K562 (cell line): Measurements from ENCODE around the gene TNF. TPM values are rescaled to one million over a fixed set of nuclear protein-coding genes. Genes with fewer than 3 reads are reported as not detected.

Experiments used
- ARID4B ChIP-seq: sonication (generic); formaldehyde crosslinking; IDR thresholded peaks from 2 replicates; pipeline ENCODE4 v1.8.0; 2022; ENCODE audit warnings: mild to moderate bottlenecking, missing genetic modification reagents
- BCOR ChIP-seq: fragments of 450-650 bp; IDR thresholded peaks from 2 replicates; pipeline ENCODE4 v1.6.1; 2016
- CTBP1 ChIP-seq: fragments of 450-650 bp; IDR thresholded peaks from 2 replicates; pipeline ENCODE4 v1.6.1; 2016; ENCODE audit warnings: borderline replicate concordance
- FOXK1 ChIP-seq: sonication (generic); formaldehyde crosslinking; IDR thresholded peaks from 2 replicates; pipeline ENCODE4 v1.8.0; 2022; ENCODE audit warnings: missing genetic modification reagents, mild to moderate bottlenecking, borderline replicate concordance
- GABPA ChIP-seq: fragments of 200-800 bp; sonication (Bioruptor generic); conservative IDR thresholded peaks from 2 replicates; pipeline ENCODE4 v1.6.1; 2016; ENCODE audit warnings: low read depth, missing genetic modification characterization, missing compliant biosample characterization
- MTA1 ChIP-seq: fragments of 450-650 bp; IDR thresholded peaks from 2 replicates; pipeline ENCODE4 v1.6.1; 2017; ENCODE audit warnings: borderline replicate concordance
- PURB ChIP-seq: sonication (generic); formaldehyde crosslinking; IDR thresholded peaks from 2 replicates; pipeline ENCODE4 v1.9.0; 2021; ENCODE audit warnings: low read depth, mild to moderate bottlenecking, missing genetic modification reagents
- RBBP5 ChIP-seq: fragments of 200-600 bp; sonication (generic); IDR thresholded peaks from 2 replicates; pipeline ENCODE4 v1.6.1; 2012; ENCODE audit warnings: borderline replicate concordance, mild to moderate bottlenecking, low read length, control low read depth, inconsistent platforms; ENCODE audit not compliant: insufficient read depth, poor library complexity, severe bottlenecking
- RCOR1 ChIP-seq, 2 experiments: IDR thresholded peaks; 2 replicates each; pipeline ENCODE4 v1.6.1; 2012; ENCODE audit warnings: low read depth in 2 of 2, low read length in 2 of 2, borderline replicate concordance in 1 of 2, improper control_type of control experiment in 1 of 2
- SMARCA5 ChIP-seq: fragments of 450-650 bp; IDR thresholded peaks from 2 replicates; pipeline ENCODE4 v1.6.1; 2016
- TEAD1 ChIP-seq, 2 experiments: fragments of 450-650 bp in 1 of 2; sonication (generic) in 1 of 2; formaldehyde crosslinking; IDR thresholded peaks; 2 replicates each; pipeline versions ENCODE4 v1.4.0 to v1.8.0; 2020 to 2022; ENCODE audit warnings: mild to moderate bottlenecking in 2 of 2, missing genetic modification reagents in 1 of 2
- THRB ChIP-seq: fragments of 450-650 bp; formaldehyde crosslinking; conservative IDR thresholded peaks from 2 replicates; pipeline ENCODE4 v1.4.0; 2022; ENCODE audit warnings: mild to moderate bottlenecking, missing genetic modification characterization
- ZNF197 ChIP-seq: fragments of 200-800 bp; sonication (Bioruptor generic); IDR thresholded peaks from 2 replicates; pipeline ENCODE4 v1.6.1; 2016; ENCODE audit warnings: low read depth, missing genetic modification characterization, missing compliant biosample characterization
- polyA plus RNA-seq, 8 experiments: library from polyadenylated mRNA; depleted of rRNA in 4 of 8; stranded (reverse) in 5 of 8; unstranded in 3 of 8; fragments of >200 nt; fragmentation: Nextera tagmentation in 2 of 8; fragmentation: Illumina TruSeq in 1 of 8; extraction: Ambion mirVana in 2 of 8; extraction: Trizol in 1 of 8; gene quantifications; 2 replicates each; pipeline versions ENCODE4 v1.2.1 to v1.2.3, GENCODE V29; 2011 to 2014; ENCODE audit warnings: inconsistent platforms in 1 of 8, missing spikeins in 1 of 8
- total RNA-seq, 7 experiments: library from RNA; depleted of rRNA in 6 of 7; stranded (reverse); fragments of >200 nt in 6 of 7; fragmentation: Illumina TruSeq in 2 of 7; extraction: Trizol in 2 of 7; gene quantifications; 2 replicates each; pipeline versions ENCODE4 v1.2.1 to v1.2.3, GENCODE V29; 2011 to 2021; ENCODE audit warnings: low replicate concordance in 1 of 7
- TF ChIP-seq, protein P1 (sequence below): sonication (generic); formaldehyde crosslinking; IDR thresholded peaks from 2 replicates; pipeline ENCODE4 v1.8.0; 2022; ENCODE audit warnings: missing genetic modification reagents, mild to moderate bottlenecking, moderate library complexity, borderline replicate concordance
- TF ChIP-seq, protein P2 (sequence below), 2 experiments: fragments of 450-650 bp in 1 of 2; IDR thresholded peaks; 2 replicates each; pipeline ENCODE4 v1.6.1; 2011 to 2017; ENCODE audit warnings: low read depth in 2 of 2, antibody characterized with exemption in 1 of 2, borderline replicate concordance in 1 of 2, low read length in 1 of 2, mild to moderate bottlenecking in 1 of 2, mixed read lengths in 1 of 2; ENCODE audit not compliant: control insufficient read depth in 1 of 2
- TF ChIP-seq, protein P3 (sequence below): sonication (generic); formaldehyde crosslinking; IDR thresholded peaks from 2 replicates; pipeline ENCODE4 v1.9.0; 2022; ENCODE audit warnings: mild to moderate bottlenecking, missing genetic modification reagents

TNF gene
- total and polyA plus RNA-seq, 9 of the 15 experiments (the other 6 are each of a cell fraction or from before 2014, with no cell fraction given), result 0.08 to 0.40 TPM; not detected in 7

DNA sequence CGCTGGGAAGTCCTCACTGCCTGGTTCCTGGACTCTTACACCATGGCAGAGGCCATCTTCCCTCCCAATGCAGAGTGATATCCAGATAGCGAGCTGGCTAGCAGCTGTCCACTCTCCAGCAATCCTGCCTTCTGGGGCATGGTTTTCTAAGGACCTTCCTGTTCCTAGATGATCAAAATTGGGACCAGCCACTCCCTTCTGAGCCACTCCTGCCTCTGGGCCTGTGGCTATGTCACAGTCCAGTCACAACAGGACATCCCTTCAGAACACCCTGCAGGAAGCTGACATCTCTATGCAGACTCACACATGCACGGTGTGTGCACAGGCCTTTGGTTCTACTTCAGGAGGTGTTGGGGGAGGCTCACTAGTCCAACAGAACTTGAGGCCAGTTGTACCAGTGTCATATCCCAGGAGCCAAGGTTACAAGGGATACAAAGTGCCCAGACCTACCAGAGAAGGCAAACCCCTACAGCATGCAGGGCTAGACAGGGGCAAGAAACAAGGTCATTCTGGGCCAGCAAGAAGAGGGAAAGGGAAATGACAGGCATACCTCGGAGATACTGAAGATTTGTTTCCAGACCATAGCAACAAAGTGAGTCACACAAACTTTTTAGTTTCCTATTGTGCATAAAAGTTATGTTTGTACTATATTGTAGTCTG is 49.3 kb upstream of the TNF start (continued):
- no peak for TF ChIP-seq THRB (CRISPR knock-in tag)
- TF ChIP-seq, protein P1, sequence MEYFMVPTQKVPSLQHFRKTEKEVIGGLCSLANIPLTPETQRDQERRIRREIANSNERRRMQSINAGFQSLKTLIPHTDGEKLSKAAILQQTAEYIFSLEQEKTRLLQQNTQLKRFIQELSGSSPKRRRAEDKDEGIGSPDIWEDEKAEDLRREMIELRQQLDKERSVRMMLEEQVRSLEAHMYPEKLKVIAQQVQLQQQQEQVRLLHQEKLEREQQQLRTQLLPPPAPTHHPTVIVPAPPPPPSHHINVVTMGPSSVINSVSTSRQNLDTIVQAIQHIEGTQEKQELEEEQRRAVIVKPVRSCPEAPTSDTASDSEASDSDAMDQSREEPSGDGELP (CRISPR knock-in tag), result peak; percentile 74
- 0 out of 2 replicates have a peak, but pooled peaks have one; percentile 51 for TF ChIP-seq CTBP1
- TF ChIP-seq, protein P2, sequence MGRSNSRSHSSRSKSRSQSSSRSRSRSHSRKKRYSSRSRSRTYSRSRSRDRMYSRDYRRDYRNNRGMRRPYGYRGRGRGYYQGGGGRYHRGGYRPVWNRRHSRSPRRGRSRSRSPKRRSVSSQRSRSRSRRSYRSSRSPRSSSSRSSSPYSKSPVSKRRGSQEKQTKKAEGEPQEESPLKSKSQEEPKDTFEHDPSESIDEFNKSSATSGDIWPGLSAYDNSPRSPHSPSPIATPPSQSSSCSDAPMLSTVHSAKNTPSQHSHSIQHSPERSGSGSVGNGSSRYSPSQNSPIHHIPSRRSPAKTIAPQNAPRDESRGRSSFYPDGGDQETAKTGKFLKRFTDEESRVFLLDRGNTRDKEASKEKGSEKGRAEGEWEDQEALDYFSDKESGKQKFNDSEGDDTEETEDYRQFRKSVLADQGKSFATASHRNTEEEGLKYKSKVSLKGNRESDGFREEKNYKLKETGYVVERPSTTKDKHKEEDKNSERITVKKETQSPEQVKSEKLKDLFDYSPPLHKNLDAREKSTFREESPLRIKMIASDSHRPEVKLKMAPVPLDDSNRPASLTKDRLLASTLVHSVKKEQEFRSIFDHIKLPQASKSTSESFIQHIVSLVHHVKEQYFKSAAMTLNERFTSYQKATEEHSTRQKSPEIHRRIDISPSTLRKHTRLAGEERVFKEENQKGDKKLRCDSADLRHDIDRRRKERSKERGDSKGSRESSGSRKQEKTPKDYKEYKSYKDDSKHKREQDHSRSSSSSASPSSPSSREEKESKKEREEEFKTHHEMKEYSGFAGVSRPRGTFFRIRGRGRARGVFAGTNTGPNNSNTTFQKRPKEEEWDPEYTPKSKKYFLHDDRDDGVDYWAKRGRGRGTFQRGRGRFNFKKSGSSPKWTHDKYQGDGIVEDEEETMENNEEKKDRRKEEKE (IDR thresholded peaks at IDR 0.05; ENCODE audit: borderline replicate concordance in 1 of 2, control insufficient read depth in 1 of 2, low read depth in 2 of 2, low read length in 1 of 2), result no peak
- TF ChIP-seq FOXK1 (CRISPR knock-in tag), result no peak
- TF ChIP-seq SMARCA5, result 0 out of 2 replicates have a peak, but pooled peaks have one; percentile 19
- TF ChIP-seq, protein P3, sequence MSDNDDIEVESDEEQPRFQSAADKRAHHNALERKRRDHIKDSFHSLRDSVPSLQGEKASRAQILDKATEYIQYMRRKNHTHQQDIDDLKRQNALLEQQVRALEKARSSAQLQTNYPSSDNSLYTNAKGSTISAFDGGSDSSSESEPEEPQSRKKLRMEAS (CRISPR knock-in tag), result peak; percentile 68
- peak in 1 of 2 experiments; percentile 64; a peak in 1 of 4 replicates for TF ChIP-seq TEAD1 (CRISPR knock-in tag; IDR thresholded peaks at IDR 0.05)
- TF ChIP-seq RBBP5, result peak; percentile 41
- TF ChIP-seq RCOR1 (IDR thresholded peaks at IDR 0.05; ENCODE audit: borderline replicate concordance in 1 of 2, low read depth in 2 of 2, low read length in 2 of 2), result no peak; a peak in 1 of 4 replicates
- TF ChIP-seq ARID4B (CRISPR knock-in tag), result peak; percentile 63; the same call in 1 of the 2 replicates
- TF ChIP-seq BCOR, result no peak
- no peak for TF ChIP-seq GABPA (tag)
- TF ChIP-seq MTA1, result 0 out of 2 replicates have a peak, but pooled peaks have one; percentile 6
- no peak for TF ChIP-seq PURB (CRISPR knock-in tag)
- TF ChIP-seq ZNF197 (CRISPR knock-in tag), result no peak
